HG03097 (cell line): ENCODE data around the gene GLS.
A peak's percentile ranks its signal among the peaks of the same experiment; 100 is the strongest.
"Not testable (repeated sequence)": the region's sequence is repeated elsewhere in the genome, so short reads cannot be mapped to it uniquely, and the experiment has no call there.

Experiments used
- ATAC-seq: cut with Tn5 transposase; IDR thresholded peaks from one replicate; pipeline ENCODE4 v1.9.1; 2021; ENCODE audit not compliant: unreplicated experiment, low FRiP score

Gene GLS

GRCh38 chr2:190927301-190927700 is 46.7 kb downstream of the GLS start:
- no peak for ATAC-seq

GRCh38 chr2:190929919-190930318 is 49.3 kb downstream of the GLS start:
- ATAC-seq: no peak

- no peak for ATAC-seq
Observed at GRCh38 chr2:190930411-190930810, 49.8 kb downstream of the GLS start.

- ATAC-seq: no peak
Observed at GRCh38 chr2:190932514-190932913, 51.9 kb downstream of the GLS start.

- no peak for ATAC-seq
Observed at GRCh38 chr2:190933361-190933760, 52.7 kb downstream of the GLS start.

- ATAC-seq: no peak
Observed at GRCh38 chr2:190935054-190935453, 54.4 kb downstream of the GLS start.

- no peak for ATAC-seq
Observed at GRCh38 chr2:190938771-190939335, 58.2 kb downstream of the GLS start.

- no peak for ATAC-seq
Observed at GRCh38 chr2:190940454-190940853, 59.8 kb downstream of the GLS start.

- no peak for ATAC-seq
Observed at GRCh38 chr2:190941571-190941970, 61.0 kb downstream of the GLS start.

- ATAC-seq: no peak
Observed at GRCh38 chr2:190942697-190943096, 62.1 kb downstream of the GLS start.

GRCh38 chr2:190943706-190944105 is 63.1 kb downstream of the GLS start:
- no peak for ATAC-seq

- ATAC-seq: no peak
Observed at GRCh38 chr2:190947141-190947540, 66.5 kb downstream of the GLS start.

GRCh38 chr2:190947711-190948251 is 67.2 kb downstream of the GLS start:
- ATAC-seq: peak; percentile 74

GRCh38 chr2:190948671-190949070 is 68.0 kb downstream of the GLS start:
- ATAC-seq: no peak

- ATAC-seq: no peak
Observed at GRCh38 chr2:190950566-190950991, 70.0 kb downstream of the GLS start.

GRCh38 chr2:190953257-190953656 is 72.6 kb downstream of the GLS start:
- ATAC-seq: no peak

- ATAC-seq: no peak
Observed at GRCh38 chr2:190959911-190960788, 79.5 kb downstream of the GLS start.

- ATAC-seq: not testable (repeated sequence)
Observed at GRCh38 chr2:190961117-190961516, 80.5 kb downstream of the GLS start.

GRCh38 chr2:190961918-190962487 is 81.4 kb downstream of the GLS start:
- ATAC-seq: no peak

GRCh38 chr2:190963088-190963487 is 82.5 kb downstream of the GLS start:
- ATAC-seq: no peak

- ATAC-seq: no peak
Observed at GRCh38 chr2:190964170-190964795, 83.7 kb downstream of the GLS start.
